Memory B cell (primary cell): ENCODE measurements around the gene P2RY2.
"Not testable (repeated sequence)": the region's sequence is repeated elsewhere in the genome, so short reads cannot be mapped to it uniquely, and the experiment has no call there.

Source experiments
- ATAC-seq: fragments of 150-1000 bp; cut with Tn5 transposase; 2 replicates; pipeline ENCODE4 v1.10.0; 2021; ENCODE audit warnings: low read depth, mild to moderate bottlenecking, moderate library complexity
- DNase-seq, 2 donors: peaks; one replicate each; pipeline ENCODE4 v3.0.0; 2022; ENCODE audit warnings: low spot score in 2 of 2
- H3K27ac Mint-ChIP-seq: one replicate; pipeline ENCODE4 v1.8.0; 2022; ENCODE audit warnings: mild to moderate bottlenecking, moderate library complexity, mixed read lengths
- H3K27me3 Mint-ChIP-seq: one replicate; pipeline ENCODE4 v1.8.0; 2022; ENCODE audit warnings: mixed read lengths
- H3K36me3 Mint-ChIP-seq: one replicate; pipeline ENCODE4 v1.8.0; 2022; ENCODE audit warnings: mild to moderate bottlenecking, mixed read lengths
- H3K4me1 Mint-ChIP-seq: one replicate; pipeline ENCODE4 v1.8.0; 2022; ENCODE audit warnings: mixed read lengths
- H3K4me3 Mint-ChIP-seq: one replicate; pipeline ENCODE4 v1.8.0; 2022; ENCODE audit warnings: mild to moderate bottlenecking, moderate library complexity, mixed read lengths
- H3K9me3 Mint-ChIP-seq: one replicate; pipeline ENCODE4 v1.8.0; 2022; ENCODE audit warnings: mixed read lengths

Gene P2RY2

DNA sequence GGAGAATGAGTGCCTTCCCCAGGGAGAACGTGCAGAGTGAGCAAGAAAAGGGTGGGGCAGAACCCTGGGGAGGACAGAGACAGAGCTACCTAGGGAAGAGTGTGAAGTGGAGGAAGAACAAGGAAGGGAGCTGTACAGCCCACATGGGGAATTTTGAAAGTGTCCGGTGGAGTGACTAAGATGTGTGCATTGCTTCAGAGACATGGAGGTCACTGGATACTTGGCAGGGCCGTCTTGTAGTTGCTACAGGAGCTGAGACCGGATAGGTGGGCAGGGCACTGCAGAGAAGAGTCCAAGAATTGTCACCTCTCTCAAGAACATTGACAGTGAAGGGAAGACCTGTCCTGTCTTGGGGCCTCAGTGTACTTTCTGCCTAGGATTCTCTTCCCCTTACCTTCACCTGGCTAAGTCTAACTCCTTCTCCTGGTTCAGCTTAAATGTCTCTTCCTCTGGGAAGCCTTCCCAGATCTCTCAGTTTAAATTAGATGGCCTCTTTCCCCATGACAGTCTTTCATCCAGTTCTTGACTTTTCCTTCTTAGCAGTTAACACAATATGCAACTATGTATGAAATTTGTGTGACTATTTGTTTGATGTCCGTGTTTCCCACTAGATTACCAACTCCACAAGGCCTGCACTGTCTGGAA, 44.9 kb downstream of the P2RY2 start:
- ATAC-seq (no peak), DNase-seq (no peak)
- H3K27me3 Mint-ChIP-seq = peaks cover 16% of the 10 kb centered on the region
- H3K4me3 Mint-ChIP-seq = no peak overlapping the region
- H3K27ac Mint-ChIP-seq = no peak overlapping the region
- no peaks in the 10 kb centered on the region for H3K36me3 Mint-ChIP-seq
- H3K9me3 Mint-ChIP-seq = no peaks in the 10 kb centered on the region
- H3K4me1 Mint-ChIP-seq = peaks cover 3% of the 10 kb centered on the region

DNA sequence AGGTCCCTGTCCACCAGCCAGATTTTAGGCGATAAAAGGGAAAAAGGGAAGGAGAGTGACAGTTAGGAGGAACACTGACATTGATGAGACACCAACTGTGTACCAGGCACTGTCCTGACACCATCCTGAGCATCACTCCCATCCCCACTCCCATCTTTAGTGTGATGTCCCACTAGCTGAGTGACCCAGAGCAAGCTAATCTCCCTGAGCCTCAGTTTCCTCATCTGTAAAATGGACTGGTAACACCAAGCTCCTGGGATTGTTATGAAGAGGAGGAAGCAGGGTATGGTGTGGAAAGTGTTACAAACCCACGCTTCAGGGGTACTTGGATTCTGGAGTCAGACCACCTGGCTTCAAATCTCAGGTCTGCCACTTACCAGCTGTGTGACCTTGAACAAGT, 45.6 kb downstream of the P2RY2 start:
- ATAC-seq = no peak
- peaks cover 16% of the 10 kb centered on the region for H3K27me3 Mint-ChIP-seq

GRCh38 chr11:73265278-73265810, 47.3 kb downstream of the P2RY2 start:
- Mint-ChIP-seq H3K36me3 (no peaks in the 10 kb centered on the region), H3K4me1 (peaks cover 3% of the 10 kb centered on the region), H3K27ac (no peak overlapping the region), H3K4me3 (no peak overlapping the region), H3K9me3 (no peaks in the 10 kb centered on the region), H3K27me3 (peaks cover 13% of the 10 kb centered on the region)
- DNase-seq (no peak), ATAC-seq (no peak)

More for the DNA sequence above, 45.6 kb downstream of the P2RY2 start:
- no peak overlapping the region for H3K4me3 Mint-ChIP-seq
- peaks cover 3% of the 10 kb centered on the region for H3K4me1 Mint-ChIP-seq
- no peaks in the 10 kb centered on the region for H3K9me3 Mint-ChIP-seq
- H3K36me3 Mint-ChIP-seq = no peaks in the 10 kb centered on the region
- no peak for DNase-seq
- H3K27ac Mint-ChIP-seq = no peak overlapping the region

DNA sequence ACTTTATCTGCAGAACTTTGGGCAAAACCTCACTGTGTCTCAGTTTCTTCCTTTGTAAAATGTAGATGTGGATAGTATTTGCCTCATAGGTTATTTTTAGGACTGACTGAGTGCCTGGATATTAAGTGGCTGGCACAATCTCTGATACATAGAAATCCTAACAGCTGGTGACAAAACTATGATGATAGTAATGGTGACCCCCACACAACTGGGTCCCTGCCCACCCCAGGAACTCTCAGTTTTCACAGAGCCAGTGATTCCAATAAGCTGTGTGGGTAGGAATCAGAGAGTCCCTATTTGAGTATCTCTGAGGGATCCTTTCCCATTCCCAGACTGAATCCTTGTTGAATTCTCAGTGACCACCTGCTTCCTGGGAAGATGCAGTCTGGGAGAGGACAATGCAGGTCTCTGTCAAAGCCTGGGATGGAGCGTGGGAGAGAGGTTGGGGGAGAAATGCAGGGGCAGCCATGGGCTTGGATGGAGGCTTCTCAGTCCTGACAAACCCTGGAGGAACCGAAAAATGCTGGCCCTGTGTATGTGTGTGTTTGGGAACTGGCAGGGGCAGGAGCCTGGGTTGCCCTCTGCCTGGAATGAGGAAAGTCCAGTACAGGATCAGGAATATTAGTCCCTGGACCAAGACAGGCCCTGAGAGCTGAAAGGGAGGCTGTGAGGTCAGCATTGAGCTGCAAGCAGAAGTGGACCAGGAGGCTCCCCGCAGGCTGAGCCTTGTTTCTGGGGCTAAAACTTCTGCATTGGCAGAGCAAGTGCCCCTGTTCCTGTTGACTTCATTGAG, 48.0 kb downstream of the P2RY2 start:
- DNase-seq (no peak), ATAC-seq (no peak)
- H3K4me1 Mint-ChIP-seq = peaks cover 3% of the 10 kb centered on the region
- no peaks in the 10 kb centered on the region for H3K36me3 Mint-ChIP-seq
- H3K27ac Mint-ChIP-seq = no peak overlapping the region
- peaks cover 13% of the 10 kb centered on the region for H3K27me3 Mint-ChIP-seq
- H3K9me3 Mint-ChIP-seq = no peaks in the 10 kb centered on the region
- no peak overlapping the region for H3K4me3 Mint-ChIP-seq

GRCh38 chr11:73266646-73267020, 48.6 kb downstream of the P2RY2 start:
- Mint-ChIP-seq H3K27ac (no peak overlapping the region), H3K9me3 (no peaks in the 10 kb centered on the region), H3K36me3 (no peaks in the 10 kb centered on the region), H3K4me3 (no peak overlapping the region), H3K27me3 (peaks cover 13% of the 10 kb centered on the region), H3K4me1 (peaks cover 6% of the 10 kb centered on the region)
- DNase-seq = no peak
- no peak for ATAC-seq

GRCh38 chr11:73267122-73267846, 49.2 kb downstream of the P2RY2 start:
- Mint-ChIP-seq H3K36me3 (no peaks in the 10 kb centered on the region), H3K4me3 (no peak overlapping the region), H3K27me3 (peaks cover 13% of the 10 kb centered on the region), H3K9me3 (no peaks in the 10 kb centered on the region), H3K4me1 (peaks cover 6% of the 10 kb centered on the region), H3K27ac (no peak overlapping the region)
- DNase-seq (no peak), ATAC-seq (no peak)

DNA sequence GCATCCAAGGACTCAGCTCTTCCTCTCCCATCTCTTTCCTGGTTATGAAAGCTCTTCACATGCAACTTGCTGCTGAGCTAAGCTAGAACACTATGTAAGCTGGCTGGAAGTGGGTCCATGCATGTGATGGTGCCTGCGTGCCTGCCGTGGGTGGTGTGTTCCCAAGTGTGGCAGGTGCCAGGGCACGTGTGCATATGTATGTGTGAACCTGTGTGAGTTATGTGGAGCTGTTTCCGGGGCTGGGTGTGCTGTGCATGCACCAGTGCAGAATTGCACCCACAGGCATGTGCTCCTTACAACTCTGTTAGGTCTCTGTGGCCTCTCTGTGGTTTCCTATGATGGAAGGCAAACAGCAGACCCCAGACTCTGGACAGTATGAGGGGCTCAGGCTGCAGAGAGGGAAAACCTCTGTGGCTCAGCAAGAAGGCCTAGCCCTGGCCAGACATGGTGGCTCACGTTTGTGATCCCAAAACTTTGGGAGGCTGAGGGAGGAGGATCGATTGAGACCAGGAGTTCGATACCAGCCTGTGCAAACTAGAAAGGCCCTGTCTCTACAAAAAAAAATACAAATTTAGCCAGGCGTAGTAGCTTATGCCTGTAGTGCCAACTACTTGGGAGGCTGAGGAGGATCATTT, 49.9 kb downstream of the P2RY2 start:
- DNase-seq (no peak), ATAC-seq (no peak)
- H3K27ac Mint-ChIP-seq = no peak overlapping the region
- peaks cover 6% of the 10 kb centered on the region for H3K4me1 Mint-ChIP-seq
- H3K4me3 Mint-ChIP-seq = no peak overlapping the region
- no peaks in the 10 kb centered on the region for H3K36me3 Mint-ChIP-seq
- no peaks in the 10 kb centered on the region for H3K9me3 Mint-ChIP-seq
- peaks cover 11% of the 10 kb centered on the region for H3K27me3 Mint-ChIP-seq

DNA sequence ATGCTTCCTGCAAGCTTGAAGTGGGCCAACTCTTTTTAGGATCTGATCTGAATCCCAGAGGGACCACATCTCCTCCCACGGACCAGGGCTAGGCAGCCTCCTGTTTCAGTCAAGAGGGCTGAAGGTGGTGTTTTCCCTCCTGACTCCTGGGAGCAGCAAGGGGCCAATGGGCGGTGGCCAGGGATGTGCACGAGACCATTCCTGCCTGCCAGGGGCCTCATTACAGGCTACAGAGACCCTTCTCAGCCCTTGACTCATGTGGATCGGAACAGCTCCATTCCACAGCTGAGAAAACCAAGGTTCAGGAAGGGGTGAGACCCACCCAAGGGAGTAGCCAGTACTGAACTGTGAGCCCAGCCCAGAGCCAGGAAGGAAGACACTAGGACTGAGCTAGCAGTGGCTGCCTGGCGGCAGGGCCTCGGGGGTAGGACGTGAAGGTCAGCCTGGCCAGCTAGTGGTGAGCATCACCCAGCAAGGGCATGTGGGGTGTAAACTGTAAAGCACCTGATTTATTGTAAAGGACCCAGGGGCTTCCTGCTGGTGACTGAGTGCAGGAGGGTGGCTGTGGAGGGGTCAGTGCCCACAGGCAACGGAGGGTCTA, 50.7 kb downstream of the P2RY2 start:
- DNase-seq (no peak), ATAC-seq (no peak)
- no peaks in the 10 kb centered on the region for H3K9me3 Mint-ChIP-seq
- peaks cover 6% of the 10 kb centered on the region for H3K4me1 Mint-ChIP-seq
- H3K27ac Mint-ChIP-seq = no peak overlapping the region
- H3K27me3 Mint-ChIP-seq = peaks cover 7% of the 10 kb centered on the region
- H3K4me3 Mint-ChIP-seq = no peak overlapping the region
- no peaks in the 10 kb centered on the region for H3K36me3 Mint-ChIP-seq

DNA sequence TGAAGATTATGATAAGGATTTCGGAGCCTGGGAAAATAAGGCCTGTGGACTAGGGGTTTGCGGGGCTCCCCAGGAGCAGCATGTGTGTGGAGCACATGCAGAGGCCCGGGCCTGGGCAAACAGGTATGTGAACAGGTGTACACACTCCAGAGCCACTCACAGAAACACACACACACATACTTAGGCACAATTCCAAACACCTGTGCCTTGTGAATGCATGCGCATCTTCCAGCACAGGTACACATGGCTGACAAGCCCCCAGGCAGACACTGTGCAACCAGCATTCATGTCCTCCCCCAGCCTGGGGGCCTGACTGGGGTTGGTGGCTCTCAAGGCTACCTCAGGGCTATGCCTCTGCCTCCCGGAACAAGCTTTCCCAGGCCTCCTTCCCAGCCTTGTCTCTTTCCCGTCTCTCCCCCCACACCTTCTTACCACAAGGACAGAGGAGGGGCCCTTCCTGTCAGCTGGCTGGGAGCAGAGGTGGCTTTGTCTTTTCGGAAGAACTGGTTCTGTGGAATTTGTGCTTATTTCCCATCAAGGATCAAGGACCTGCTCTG, 51.5 kb downstream of the P2RY2 start:
- Mint-ChIP-seq H3K4me1 (peaks cover 6% of the 10 kb centered on the region), H3K4me3 (no peak overlapping the region), H3K27ac (no peak overlapping the region), H3K36me3 (no peaks in the 10 kb centered on the region), H3K27me3 (peaks cover 7% of the 10 kb centered on the region), H3K9me3 (no peaks in the 10 kb centered on the region)
- ATAC-seq (no peak), DNase-seq (no peak)

- H3K4me3 Mint-ChIP-seq = no peak overlapping the region
- DNase-seq (no peak), ATAC-seq (peak; percentile 41)
- no peaks in the 10 kb centered on the region for H3K9me3 Mint-ChIP-seq
- H3K27ac Mint-ChIP-seq = no peak overlapping the region
- peaks cover 3% of the 10 kb centered on the region for H3K4me1 Mint-ChIP-seq
- no peaks in the 10 kb centered on the region for H3K36me3 Mint-ChIP-seq
- peaks cover 2% of the 10 kb centered on the region for H3K27me3 Mint-ChIP-seq
Observed at GRCh38 chr11:73270016-73270854, 52.2 kb downstream of the P2RY2 start.

- Mint-ChIP-seq H3K27me3 (peaks cover 2% of the 10 kb centered on the region), H3K36me3 (no peaks in the 10 kb centered on the region), H3K9me3 (no peaks in the 10 kb centered on the region), H3K4me1 (peaks cover 3% of the 10 kb centered on the region), H3K4me3 (no peak overlapping the region), H3K27ac (no peak overlapping the region)
- DNase-seq (no peak), ATAC-seq (no peak)
Observed at GRCh38 chr11:73270855-73271477, 52.9 kb downstream of the P2RY2 start.

DNA sequence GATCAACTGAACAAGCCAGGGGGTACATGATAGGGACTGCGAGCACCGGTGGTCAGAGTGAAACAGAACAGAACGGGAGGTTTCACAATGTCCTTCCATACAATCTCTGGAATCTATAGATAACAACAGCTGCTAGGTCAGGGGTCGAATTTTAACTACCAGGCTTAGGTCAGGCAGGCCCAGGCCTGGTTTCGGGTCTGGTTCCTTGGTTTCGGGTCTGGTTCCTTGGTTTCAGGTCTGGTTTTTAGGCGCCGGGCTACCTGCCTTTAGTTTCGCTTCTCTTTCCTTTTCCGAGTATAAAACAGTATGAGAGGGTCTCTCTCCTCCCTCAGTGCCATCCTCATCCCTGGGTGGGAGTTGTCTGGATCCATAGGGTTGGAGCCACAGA, 53.4 kb downstream of the P2RY2 start:
- H3K4me1 Mint-ChIP-seq, DNase-seq, H3K36me3 Mint-ChIP-seq, H3K4me3 Mint-ChIP-seq, H3K27me3 Mint-ChIP-seq, H3K9me3 Mint-ChIP-seq, H3K27ac Mint-ChIP-seq: not testable (repeated sequence)
- ATAC-seq = peak; percentile 54
